ENCODE measurements around the gene TTC23.

The TTC23 gene

DNA sequence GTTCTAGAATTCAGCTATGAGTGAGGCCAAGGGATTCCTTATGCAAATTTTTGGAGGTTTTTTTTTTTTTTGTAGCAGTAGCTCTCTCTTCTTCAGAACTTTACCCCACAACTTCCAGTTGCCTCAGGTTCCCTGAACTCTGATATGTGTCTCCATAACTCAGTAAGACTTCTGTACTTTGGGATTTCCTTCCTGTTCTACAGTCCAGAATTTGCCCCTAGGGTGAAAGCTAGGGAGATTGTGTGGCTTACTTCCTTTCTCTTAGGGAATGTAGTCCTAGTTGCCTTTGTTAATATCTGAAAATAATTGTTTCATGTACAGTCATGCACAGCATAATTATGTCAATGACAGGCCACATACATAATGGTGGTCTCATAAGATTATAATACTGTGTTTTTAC is 32.7 kb upstream of the TTC23 start:
- no peak for DNase-seq (ENCODE audit: low spot score)
- POLR2A ChIA-PET (ENCODE audit: low non-redundant PET): interaction anchor here (0.6 kb wide), 1 partner anchor 297 kb away, joined by 4 read pairs; no protein-coding TSS in a partner anchor
- TF ChIP-seq, protein P1, sequence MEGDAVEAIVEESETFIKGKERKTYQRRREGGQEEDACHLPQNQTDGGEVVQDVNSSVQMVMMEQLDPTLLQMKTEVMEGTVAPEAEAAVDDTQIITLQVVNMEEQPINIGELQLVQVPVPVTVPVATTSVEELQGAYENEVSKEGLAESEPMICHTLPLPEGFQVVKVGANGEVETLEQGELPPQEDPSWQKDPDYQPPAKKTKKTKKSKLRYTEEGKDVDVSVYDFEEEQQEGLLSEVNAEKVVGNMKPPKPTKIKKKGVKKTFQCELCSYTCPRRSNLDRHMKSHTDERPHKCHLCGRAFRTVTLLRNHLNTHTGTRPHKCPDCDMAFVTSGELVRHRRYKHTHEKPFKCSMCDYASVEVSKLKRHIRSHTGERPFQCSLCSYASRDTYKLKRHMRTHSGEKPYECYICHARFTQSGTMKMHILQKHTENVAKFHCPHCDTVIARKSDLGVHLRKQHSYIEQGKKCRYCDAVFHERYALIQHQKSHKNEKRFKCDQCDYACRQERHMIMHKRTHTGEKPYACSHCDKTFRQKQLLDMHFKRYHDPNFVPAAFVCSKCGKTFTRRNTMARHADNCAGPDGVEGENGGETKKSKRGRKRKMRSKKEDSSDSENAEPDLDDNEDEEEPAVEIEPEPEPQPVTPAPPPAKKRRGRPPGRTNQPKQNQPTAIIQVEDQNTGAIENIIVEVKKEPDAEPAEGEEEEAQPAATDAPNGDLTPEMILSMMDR (conservative IDR thresholded peaks at IDR 0.05; ENCODE audit: low read depth): no peak
- CTCF ChIA-PET: interaction anchor here (0.6 to 1.6 kb wide), 3 partner anchors 9 to 479 kb away, joined by 3 to 13 read pairs (median 7); no protein-coding TSS in a partner anchor
- no peak overlapping the region for H3K27ac ChIP-seq

- no peak for DNase-seq (ENCODE audit: low spot score)
- TF ChIP-seq, protein P1 (conservative IDR thresholded peaks at IDR 0.05; ENCODE audit: low read depth): no peak
- POLR2A ChIA-PET (ENCODE audit: low non-redundant PET): no interaction called here
- CTCF ChIA-PET: no interaction called here
- H3K27ac ChIP-seq: no peak overlapping the region
Observed at GRCh38 chr15:99279827-99280226, 30.4 kb upstream of the TTC23 start.

DNA sequence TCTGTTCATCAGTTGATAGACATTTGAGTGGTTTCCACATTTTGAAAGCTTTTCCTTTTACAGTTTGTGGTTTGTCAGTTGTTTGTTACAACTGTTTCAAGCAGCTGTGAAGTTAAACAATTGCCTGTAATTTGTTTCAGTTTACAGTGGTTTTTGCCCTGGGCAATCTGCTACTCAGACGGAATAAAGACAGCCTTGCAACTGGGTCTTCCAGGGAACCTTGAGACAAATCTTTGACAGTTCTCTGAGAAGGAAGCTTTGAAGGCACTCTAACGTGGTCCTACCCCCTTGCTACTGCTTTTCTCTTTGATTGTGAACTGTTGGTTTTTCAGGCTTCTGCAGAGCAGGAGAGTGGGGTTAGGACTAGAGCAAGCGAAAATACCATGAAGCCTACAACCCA is 29.9 kb upstream of the TTC23 start:
- no peak overlapping the region for H3K27ac ChIP-seq
- ChIA-PET POLR2A (ENCODE audit: low non-redundant PET) (no interaction called here), CTCF (no interaction called here)
- no peak for DNase-seq (ENCODE audit: low spot score)
- TF ChIP-seq, protein P1 (conservative IDR thresholded peaks at IDR 0.05; ENCODE audit: low read depth): no peak

- TF ChIP-seq, protein P1 (conservative IDR thresholded peaks at IDR 0.05; ENCODE audit: low read depth): no peak
- H3K27ac ChIP-seq: no peak overlapping the region
- POLR2A ChIA-PET (ENCODE audit: low non-redundant PET): no interaction called here
- CTCF ChIA-PET: interaction anchor here (0.7 to 1.1 kb wide), 2 partner anchors 16 to 429 kb away, joined by 3 read pairs; no protein-coding TSS in a partner anchor
- DNase-seq (ENCODE audit: low spot score): no peak
Observed at GRCh38 chr15:99275525-99276128, 26.2 kb upstream of the TTC23 start.

- TF ChIP-seq, protein P1 (conservative IDR thresholded peaks at IDR 0.05; ENCODE audit: low read depth): no peak
- POLR2A ChIA-PET (ENCODE audit: low non-redundant PET): no interaction called here
- no peak overlapping the region for H3K27ac ChIP-seq
- CTCF ChIA-PET: interaction anchor here (0.6 to 1.1 kb wide), 2 partner anchors 95 to 429 kb away, joined by 3 read pairs; no protein-coding TSS in a partner anchor
- DNase-seq (ENCODE audit: low spot score): no peak
Observed at GRCh38 chr15:99275061-99275460, 25.7 kb upstream of the TTC23 start.

GRCh38 chr15:99273801-99274200 is 24.4 kb upstream of the TTC23 start:
- ChIA-PET POLR2A (ENCODE audit: low non-redundant PET) (no interaction called here), CTCF (interaction anchor here (0.7 to 1.6 kb wide), 8 partner anchors 13 to 652 kb away, joined by 3 to 5 read pairs (median 4); no protein-coding TSS in a partner anchor)
- TF ChIP-seq, protein P1 (conservative IDR thresholded peaks at IDR 0.05; ENCODE audit: low read depth): no peak
- H3K27ac ChIP-seq: no peak overlapping the region
- no peak for DNase-seq (ENCODE audit: low spot score)

Measured in RWPE1 (cell line).